HG03095 (cell line): Measurements from ENCODE around the gene MYCN.
"Not testable (repeated sequence)": the region's sequence is repeated elsewhere in the genome, so short reads cannot be mapped to it uniquely, and the experiment has no call there.

Source experiments
- ATAC-seq: cut with Tn5 transposase; IDR thresholded peaks from one replicate; pipeline ENCODE4 v1.9.1; 2021; ENCODE audit warnings: moderate library complexity; ENCODE audit not compliant: unreplicated experiment

The MYCN gene

GRCh38 chr2:15939854-15940660 is at the start of gene MYCN:
MYCN (plus strand) TSS chr2:15940550; CDS start chr2:15942065, 1,515 bp downstream.
- ATAC-seq = no peak

- no peak for ATAC-seq
Observed at GRCh38 chr2:15890936-15891905, 49.1 kb upstream of the MYCN start.

- no peak for ATAC-seq
Observed at GRCh38 chr2:15892151-15892880, 48.0 kb upstream of the MYCN start.

GRCh38 chr2:15893085-15893484 is 47.3 kb upstream of the MYCN start:
- ATAC-seq = no peak

GRCh38 chr2:15893689-15894480 is 46.5 kb upstream of the MYCN start:
- ATAC-seq = no peak

GRCh38 chr2:15894481-15895144 is 45.7 kb upstream of the MYCN start:
- no peak for ATAC-seq

- ATAC-seq = no peak
Observed at GRCh38 chr2:15895615-15896469, 44.5 kb upstream of the MYCN start.

GRCh38 chr2:15896859-15897258 is 43.5 kb upstream of the MYCN start:
- ATAC-seq = no peak

GRCh38 chr2:15897431-15898098 is 42.8 kb upstream of the MYCN start:
- ATAC-seq = no peak

GRCh38 chr2:15899327-15899612 is 41.1 kb upstream of the MYCN start:
- no peak for ATAC-seq

GRCh38 chr2:15899751-15900493 is 40.4 kb upstream of the MYCN start:
- ATAC-seq = no peak

GRCh38 chr2:15901095-15901807 is 39.1 kb upstream of the MYCN start:
- no peak for ATAC-seq

GRCh38 chr2:15901808-15902130 is 38.6 kb upstream of the MYCN start:
- ATAC-seq = no peak

- ATAC-seq = not testable (repeated sequence)
Observed at GRCh38 chr2:15903910-15904309, 36.4 kb upstream of the MYCN start.

- no peak for ATAC-seq
Observed at GRCh38 chr2:15905267-15905645, 35.1 kb upstream of the MYCN start.

- ATAC-seq = no peak
Observed at GRCh38 chr2:15905986-15906491, 34.3 kb upstream of the MYCN start.

- ATAC-seq = no peak
Observed at GRCh38 chr2:15906778-15907177, 33.6 kb upstream of the MYCN start.
